VCaP (cell line): ENCODE measurements around the gene KCNQ2.
"Not testable (repeated sequence)": the region's sequence is repeated elsewhere in the genome, so short reads cannot be mapped to it uniquely, and the experiment has no call there.

Experiments used
- H3K27ac ChIP-seq: fragments of 450-650 bp; 2 replicates; pipeline ENCODE4 v1.5.1; 2017
- CTCF ChIP-seq: fragments of 450-650 bp; conservative IDR thresholded peaks from 2 replicates; pipeline ENCODE4 v1.5.1; 2017; ENCODE audit warnings: mild to moderate bottlenecking, moderate library complexity

KCNQ2 gene

GRCh38 chr20:63518351-63518861 is 46.0 kb upstream of the KCNQ2 start:
- no peak overlapping the region for H3K27ac ChIP-seq

GRCh38 chr20:63517376-63518309 is 45.2 kb upstream of the KCNQ2 start:
- TF ChIP-seq CTCF: no peak
- H3K27ac ChIP-seq: no peak overlapping the region

More at GRCh38 chr20:63518351-63518861, 46.0 kb upstream of the KCNQ2 start:
- TF ChIP-seq CTCF: no peak

GRCh38 chr20:63514520-63514919 is 42.1 kb upstream of the KCNQ2 start:
- not testable (repeated sequence) for H3K27ac ChIP-seq

- no peak overlapping the region for H3K27ac ChIP-seq
- no peak for TF ChIP-seq CTCF
These were observed 40.8 kb upstream of the KCNQ2 start for GRCh38 chr20:63513207-63513606.

GRCh38 chr20:63509088-63509564 is 36.7 kb upstream of the KCNQ2 start:
- no peak overlapping the region for H3K27ac ChIP-seq
- TF ChIP-seq CTCF: no peak

- no peak overlapping the region for H3K27ac ChIP-seq
- TF ChIP-seq CTCF: no peak
These were observed 35.8 kb upstream of the KCNQ2 start for GRCh38 chr20:63508072-63508768.

GRCh38 chr20:63507083-63507743 is 34.8 kb upstream of the KCNQ2 start:
- H3K27ac ChIP-seq: no peak overlapping the region
- no peak for TF ChIP-seq CTCF
